ENCODE measurements around the gene FAM240B.

FAM240B gene

DNA sequence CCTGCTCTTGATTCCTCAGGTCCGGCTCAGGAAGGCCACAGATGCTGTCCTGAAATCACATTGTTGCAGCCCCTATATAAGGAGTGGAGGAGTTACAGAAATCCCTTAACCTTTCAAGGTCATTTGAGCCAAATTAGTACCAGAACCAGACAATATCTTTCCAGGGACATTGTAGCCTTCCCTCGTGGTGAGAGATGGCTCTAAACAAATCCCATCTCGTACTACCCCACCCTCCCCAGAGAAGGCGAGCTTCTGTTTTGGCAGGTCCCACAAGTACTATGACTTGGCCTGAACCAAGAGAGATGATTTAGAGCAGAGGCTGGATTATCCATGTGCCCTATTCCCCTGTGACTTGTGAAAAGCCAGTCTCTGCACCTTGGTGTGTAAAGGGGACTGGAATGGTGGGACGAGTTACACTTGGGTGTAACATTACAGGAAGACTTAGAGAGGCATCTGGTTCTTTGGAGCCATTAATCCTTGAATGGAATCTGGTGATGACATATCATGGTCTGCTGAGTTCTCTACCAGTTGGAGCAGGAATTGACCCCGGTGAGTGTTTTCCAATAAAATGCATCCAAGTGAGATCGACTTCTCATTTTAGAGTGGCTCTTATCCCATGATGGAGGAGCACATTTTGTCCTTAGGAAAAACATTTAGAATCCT is at the start of gene FAM240B:
FAM240B (minus strand) TSS at position 51 of the 663 bp plus-strand sequence. CDS start 16,134 bp downstream, outside the sequence.
- H3K4me3 ChIP-seq (ENCODE audit: control insufficient read depth, low read depth, low read length), result no peak within 1 kb of the TSS
- TF ChIP-seq, protein P1, sequence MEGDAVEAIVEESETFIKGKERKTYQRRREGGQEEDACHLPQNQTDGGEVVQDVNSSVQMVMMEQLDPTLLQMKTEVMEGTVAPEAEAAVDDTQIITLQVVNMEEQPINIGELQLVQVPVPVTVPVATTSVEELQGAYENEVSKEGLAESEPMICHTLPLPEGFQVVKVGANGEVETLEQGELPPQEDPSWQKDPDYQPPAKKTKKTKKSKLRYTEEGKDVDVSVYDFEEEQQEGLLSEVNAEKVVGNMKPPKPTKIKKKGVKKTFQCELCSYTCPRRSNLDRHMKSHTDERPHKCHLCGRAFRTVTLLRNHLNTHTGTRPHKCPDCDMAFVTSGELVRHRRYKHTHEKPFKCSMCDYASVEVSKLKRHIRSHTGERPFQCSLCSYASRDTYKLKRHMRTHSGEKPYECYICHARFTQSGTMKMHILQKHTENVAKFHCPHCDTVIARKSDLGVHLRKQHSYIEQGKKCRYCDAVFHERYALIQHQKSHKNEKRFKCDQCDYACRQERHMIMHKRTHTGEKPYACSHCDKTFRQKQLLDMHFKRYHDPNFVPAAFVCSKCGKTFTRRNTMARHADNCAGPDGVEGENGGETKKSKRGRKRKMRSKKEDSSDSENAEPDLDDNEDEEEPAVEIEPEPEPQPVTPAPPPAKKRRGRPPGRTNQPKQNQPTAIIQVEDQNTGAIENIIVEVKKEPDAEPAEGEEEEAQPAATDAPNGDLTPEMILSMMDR (IDR thresholded peaks at IDR 0.05; ENCODE audit: control insufficient read depth, insufficient read depth, low read depth, low read length, missing control alignments), result no peak
- no peak for DNase-seq (ENCODE audit: low read depth)

DNA sequence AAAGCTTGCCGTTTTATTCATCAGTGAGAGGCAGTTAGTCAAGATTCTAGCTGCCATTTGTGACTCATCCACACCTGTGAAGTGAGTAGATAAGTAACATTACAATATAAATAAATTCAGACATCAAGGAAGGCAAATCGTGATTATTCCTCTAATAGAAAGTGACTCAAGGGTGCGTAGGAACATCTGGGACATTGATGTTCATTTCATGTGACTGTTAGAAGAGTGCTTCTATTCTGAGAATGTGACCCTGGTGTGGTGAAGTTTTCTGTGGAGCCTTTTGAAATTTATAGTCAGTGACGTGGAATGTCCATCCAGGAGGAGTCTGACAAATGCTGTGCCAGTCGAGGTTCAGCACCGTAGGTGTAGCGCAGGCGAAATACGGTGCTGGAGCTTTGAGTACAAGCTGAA is 48.4 kb upstream of the FAM240B start:
- no peak overlapping the region for H3K4me3 ChIP-seq (ENCODE audit: control insufficient read depth, low read depth, low read length)
- DNase-seq (ENCODE audit: low read depth), result no peak
- TF ChIP-seq, protein P1 (IDR thresholded peaks at IDR 0.05; ENCODE audit: control insufficient read depth, insufficient read depth, low read depth, low read length, missing control alignments), result no peak

DNA sequence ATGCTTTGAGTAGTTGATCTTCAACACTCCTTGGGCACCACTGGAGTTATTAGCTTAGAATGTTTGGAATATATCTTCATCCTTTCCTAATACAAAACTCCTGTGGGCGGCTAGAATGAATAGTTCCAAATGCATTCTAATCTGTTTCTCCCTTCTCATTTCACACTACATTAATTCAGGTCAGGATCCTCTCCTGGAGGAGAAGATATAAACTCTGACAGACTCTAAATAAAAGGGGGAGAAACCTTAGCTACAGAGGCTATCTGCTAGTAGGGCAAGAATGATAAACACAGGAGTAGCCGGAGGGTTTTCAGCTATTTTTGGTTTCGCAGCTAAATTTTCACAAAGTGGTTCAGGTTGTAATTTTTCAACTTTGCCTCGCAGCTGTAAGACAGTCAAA is 45.2 kb upstream of the FAM240B start:
- no peak for DNase-seq (ENCODE audit: low read depth)
- TF ChIP-seq, protein P1 (IDR thresholded peaks at IDR 0.05; ENCODE audit: control insufficient read depth, insufficient read depth, low read depth, low read length, missing control alignments), result no peak
- H3K4me3 ChIP-seq (ENCODE audit: control insufficient read depth, low read depth, low read length), result no peak overlapping the region

DNA sequence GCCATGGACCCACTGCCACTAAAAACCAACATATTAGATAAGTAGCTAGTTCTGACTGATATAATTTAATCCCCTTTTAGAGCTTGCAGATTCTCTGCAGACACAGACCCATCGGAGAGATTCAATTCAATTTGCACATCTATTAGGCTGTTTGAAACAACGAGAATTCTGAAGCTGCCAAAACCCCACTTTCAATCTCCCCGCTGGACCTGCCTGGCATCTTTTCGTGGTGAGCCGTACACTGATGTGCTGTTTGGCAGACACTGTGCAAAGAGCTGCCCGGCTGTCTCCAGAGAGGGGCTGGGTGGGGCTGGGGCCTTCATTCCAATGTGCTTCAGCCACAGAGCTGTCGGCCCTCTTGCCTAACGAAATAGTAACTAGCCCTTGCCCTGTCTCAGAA is 42.1 kb upstream of the FAM240B start:
- H3K4me3 ChIP-seq (ENCODE audit: control insufficient read depth, low read depth, low read length), result no peak overlapping the region
- TF ChIP-seq, protein P1 (IDR thresholded peaks at IDR 0.05; ENCODE audit: control insufficient read depth, insufficient read depth, low read depth, low read length, missing control alignments), result no peak
- no peak for DNase-seq (ENCODE audit: low read depth)

DNA sequence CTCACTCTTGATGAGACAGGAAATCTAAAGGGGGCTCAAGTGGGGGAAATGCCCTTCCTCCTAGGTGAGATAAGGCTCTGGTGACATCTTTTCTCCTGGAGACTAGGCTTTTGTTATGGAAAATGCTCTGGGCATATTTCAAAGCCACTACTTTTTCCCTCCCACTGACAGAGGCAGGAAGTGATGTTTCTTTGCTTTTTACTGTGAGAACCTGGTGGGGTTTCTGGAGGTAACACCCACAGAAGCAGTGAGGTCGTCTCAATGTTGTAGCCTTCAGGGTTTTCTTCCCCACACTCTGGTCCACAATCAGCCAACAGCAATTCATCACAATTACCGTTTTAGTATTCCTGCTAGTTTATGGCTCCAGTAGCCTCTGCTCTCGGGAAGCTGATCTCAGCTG is 41.4 kb upstream of the FAM240B start:
- TF ChIP-seq, protein P1 (IDR thresholded peaks at IDR 0.05; ENCODE audit: control insufficient read depth, insufficient read depth, low read depth, low read length, missing control alignments), result no peak
- no peak overlapping the region for H3K4me3 ChIP-seq (ENCODE audit: control insufficient read depth, low read depth, low read length)
- no peak for DNase-seq (ENCODE audit: low read depth)

DNA sequence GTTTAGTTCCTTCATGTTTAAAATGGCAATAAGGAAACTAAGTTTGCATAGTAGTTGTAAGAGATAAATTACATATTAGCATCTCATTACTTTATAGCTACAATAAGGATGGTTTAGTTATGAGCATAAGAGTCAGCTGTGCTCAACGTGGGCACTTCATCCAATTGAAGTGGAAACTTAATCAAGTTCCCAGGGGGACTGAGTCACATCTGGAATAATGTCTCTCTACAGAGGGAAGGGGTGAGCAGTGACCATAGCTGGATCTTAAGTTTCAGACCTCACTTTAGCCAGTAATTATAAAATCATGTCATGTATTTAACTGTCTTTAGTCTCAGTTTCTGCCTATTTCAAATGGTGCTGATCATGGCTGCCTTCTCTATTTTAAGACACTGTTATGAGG is 36.8 kb upstream of the FAM240B start:
- no peak for DNase-seq (ENCODE audit: low read depth)
- H3K4me3 ChIP-seq (ENCODE audit: control insufficient read depth, low read depth, low read length), result no peak overlapping the region
- TF ChIP-seq, protein P1 (IDR thresholded peaks at IDR 0.05; ENCODE audit: control insufficient read depth, insufficient read depth, low read depth, low read length, missing control alignments), result no peak
